GM21619 (cell line): ENCODE measurements around the gene B4GALT3.

Source experiments
- ATAC-seq: cut with Tn5 transposase; IDR thresholded peaks from one replicate; pipeline ENCODE4 v1.9.1; 2021; ENCODE audit not compliant: unreplicated experiment

The B4GALT3 gene

DNA sequence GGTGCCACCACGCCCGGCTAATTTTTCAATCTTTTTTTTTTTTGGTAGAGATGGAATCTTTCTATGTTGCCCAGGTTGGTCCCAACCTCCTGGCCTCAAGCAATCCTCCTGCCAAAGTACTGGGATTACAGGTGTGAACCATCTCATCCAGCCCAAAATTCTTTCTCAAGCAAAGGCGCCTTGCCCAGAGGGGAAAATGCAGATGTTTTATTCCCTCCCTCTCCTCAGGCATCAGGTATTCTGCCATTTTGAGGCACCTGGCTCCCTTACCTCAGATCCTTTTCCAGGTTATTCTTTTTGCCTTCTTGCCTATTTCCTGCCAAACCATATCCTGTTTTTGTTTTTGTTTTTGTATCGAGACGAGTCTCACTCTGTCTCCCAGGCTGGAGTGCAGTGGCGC is 11.1 kb upstream of the B4GALT3 start:
- no peak for ATAC-seq

GRCh38 chr1:161187311-161187710 is 10.0 kb upstream of the B4GALT3 start:
- no peak for ATAC-seq

- peak; percentile 18 for ATAC-seq
These were observed 8.5 kb upstream of the B4GALT3 start for GRCh38 chr1:161185732-161186311.

- peak; percentile 62 for ATAC-seq
These were observed 8.0 kb upstream of the B4GALT3 start for GRCh38 chr1:161185282-161185682.

DNA sequence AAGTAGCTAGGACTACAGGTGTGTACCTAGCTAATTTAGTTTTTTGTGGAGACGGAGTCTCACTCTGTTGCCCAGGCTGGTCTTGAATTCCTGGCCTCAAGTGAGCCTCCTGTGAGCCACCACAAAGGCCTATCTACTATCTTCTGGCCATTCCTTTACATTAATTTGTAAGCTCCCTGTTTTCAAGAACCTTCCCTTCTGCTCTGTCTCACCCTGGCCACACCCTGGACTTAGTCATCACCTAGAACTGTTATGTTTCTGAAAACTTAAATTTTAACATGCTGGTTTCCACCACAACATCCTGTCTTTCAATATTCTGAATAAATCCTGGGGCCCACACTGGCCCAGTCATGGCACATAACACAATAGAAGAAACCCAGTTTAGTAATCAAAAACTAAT is 4.9 kb upstream of the B4GALT3 start:
- ATAC-seq, result peak; percentile 48

DNA sequence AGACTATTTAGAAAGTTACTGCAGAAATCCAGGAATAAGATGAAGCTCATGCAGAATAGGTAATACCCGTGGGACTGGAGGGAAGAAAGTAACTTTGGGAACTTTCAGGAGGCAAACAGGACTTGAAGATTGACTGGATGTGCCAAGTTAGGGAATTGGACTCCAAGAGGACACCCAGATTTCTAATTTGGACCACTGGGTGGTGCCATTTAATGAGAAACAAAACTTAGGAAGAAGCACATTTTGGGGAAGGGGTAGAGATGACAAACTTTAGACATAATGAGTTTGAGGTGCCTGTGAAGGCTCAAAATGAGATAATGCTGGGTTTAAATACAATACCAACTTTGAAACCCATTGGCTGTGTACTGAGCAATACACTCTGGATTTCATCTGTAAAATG is 3.3 kb upstream of the B4GALT3 start:
- ATAC-seq, result no peak

GRCh38 chr1:161179698-161180097 is 2.4 kb upstream of the B4GALT3 start:
- ATAC-seq, result no peak

DNA sequence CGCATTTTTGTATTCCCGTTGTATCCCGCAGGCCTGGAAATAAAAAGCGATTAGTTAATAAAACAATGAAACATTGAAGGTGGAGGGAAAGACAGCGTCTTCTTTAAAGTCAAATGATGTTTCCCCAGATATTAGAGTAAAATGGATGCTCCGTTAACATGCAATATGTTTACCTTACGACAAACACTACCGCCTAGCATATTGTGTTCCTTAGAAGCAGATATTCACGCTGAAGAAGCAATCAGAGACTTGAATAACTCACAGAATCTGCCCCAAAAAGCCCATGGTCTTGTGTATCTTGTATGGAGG is 583 bp upstream of the B4GALT3 start:
- no peak for ATAC-seq

GRCh38 chr1:161176468-161177111 is 717 bp downstream of the B4GALT3 start:
- no peak for ATAC-seq

DNA sequence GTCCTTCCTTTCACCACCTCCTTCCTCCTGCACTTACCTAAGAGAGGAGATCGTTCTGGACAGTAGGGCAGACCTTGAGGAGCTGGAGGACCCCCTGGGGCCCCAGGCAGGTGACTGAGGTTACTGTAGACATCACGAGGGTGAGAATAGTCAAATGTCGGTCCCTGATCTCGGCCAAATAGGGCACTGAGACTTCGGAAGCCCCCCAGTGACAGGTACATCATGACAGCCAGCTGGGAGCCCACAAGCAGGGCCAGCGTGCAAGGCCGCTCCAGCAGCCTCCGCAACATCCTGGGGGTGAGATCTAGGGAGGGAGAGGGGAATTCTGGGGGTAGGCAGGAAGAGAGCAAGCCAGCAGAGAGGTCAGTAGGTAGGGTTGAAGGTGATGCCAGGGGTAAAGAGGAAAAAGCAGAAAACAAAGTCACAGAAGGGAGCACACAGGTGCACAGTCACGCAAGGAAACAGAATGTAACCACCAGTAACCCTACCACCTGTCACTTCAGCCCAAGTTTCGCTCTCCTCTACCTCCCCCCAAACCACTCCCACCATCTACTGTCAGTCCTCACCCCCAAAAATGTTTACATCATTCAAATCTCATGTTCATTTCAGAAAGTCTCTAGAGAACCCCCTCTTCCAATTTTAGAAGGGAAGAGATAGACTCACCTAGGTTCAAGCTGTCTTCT is 1.4 kb downstream of the B4GALT3 start:
- no peak for ATAC-seq

GRCh38 chr1:161174911-161175310 is 2.4 kb downstream of the B4GALT3 start:
- no peak for ATAC-seq

DNA sequence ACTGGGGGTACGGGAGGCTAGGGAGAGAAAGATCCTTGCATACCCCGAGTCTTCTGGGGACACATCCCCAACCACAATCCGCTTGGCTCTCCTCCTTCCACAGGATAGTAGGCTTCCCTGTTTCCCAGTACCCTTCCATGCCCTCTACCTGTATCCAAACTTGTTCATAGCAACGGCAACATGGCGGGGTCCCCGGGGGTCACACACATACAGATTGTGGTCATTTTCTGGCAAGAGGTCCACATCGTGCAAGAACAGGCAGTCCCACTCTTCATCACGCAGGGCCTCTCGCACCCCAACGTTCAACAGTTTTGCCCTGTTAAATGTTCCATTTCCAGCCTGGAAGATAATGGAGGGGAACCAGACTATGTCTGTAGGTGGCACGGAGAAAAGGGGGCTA is 3.6 kb downstream of the B4GALT3 start:
- no peak for ATAC-seq

GRCh38 chr1:161172776-161173376 is 4.4 kb downstream of the B4GALT3 start:
- ATAC-seq, result no peak

DNA sequence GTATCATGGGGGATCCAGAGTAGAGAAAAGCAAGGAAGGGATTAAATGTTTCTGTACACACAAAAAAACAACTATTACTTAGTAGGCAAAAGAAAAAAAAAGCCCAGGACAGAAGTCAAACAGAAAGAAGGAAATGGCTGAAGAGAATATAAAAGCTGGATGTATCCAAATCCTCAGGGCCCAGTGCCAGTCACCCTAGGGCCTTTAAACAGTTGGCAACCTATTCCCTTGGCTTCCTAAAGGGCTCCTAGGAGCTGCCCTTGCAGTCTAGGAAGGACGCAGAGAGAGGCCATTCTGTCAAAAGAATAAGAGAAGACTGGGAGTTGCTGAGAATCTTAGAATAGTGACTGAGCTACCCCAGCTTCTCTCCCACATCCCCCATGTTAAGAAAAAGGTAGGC is 5.0 kb downstream of the B4GALT3 start:
- ATAC-seq, result no peak

GRCh38 chr1:161171696-161172095 is 5.6 kb downstream of the B4GALT3 start:
- ATAC-seq, result no peak

- no peak for ATAC-seq
These were observed 6.1 kb downstream of the B4GALT3 start for GRCh38 chr1:161171191-161171590.

DNA sequence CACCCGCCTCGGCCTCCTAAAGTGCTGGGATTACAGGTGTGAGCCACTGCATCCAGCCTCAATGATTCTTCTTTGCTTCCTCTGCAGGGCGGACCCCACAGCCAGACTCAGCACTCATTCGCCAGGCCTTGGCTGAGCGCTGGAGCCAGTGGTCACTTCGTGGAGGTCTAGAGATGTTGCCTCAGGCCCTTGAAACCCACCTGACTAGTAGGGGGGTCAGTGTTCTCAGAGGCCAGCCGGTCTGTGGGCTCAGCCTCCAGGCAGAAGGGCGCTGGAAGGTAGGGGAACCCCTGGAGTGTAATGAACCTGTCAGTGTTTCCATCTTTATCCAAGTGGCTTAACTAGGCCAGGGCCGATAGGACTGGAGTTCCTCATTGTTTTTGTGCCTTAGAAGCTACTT is 8.4 kb downstream of the B4GALT3 start:
- ATAC-seq, result no peak

GRCh38 chr1:161166669-161167548 is 10.4 kb downstream of the B4GALT3 start:
- ATAC-seq, result no peak

GRCh38 chr1:161165742-161166668 is 11.3 kb downstream of the B4GALT3 start, which contains the start of gene PPOX:
TSS of gene PPOX (plus strand) at chr1:161166426. CDS start at chr1:161166848, 422 bp downstream.
- peak; percentile 94 for ATAC-seq
